Neural progenitor cell (in vitro differentiated cells): ENCODE measurements around the gene COL4A5.

Source experiments
- EZH2 ChIP-seq: fragments of 200-600 bp; sonication (generic); IDR thresholded peaks from 2 replicates; pipeline ENCODE4 v1.6.1; 2017; ENCODE audit warnings: antibody characterized with exemption, mild to moderate bottlenecking, moderate library complexity
- EZH2phosphoT487 ChIP-seq: fragments of 200-600 bp; sonication (generic); IDR thresholded peaks from 2 replicates; pipeline ENCODE4 v1.6.1; 2017; ENCODE audit warnings: antibody characterized with exemption

- TF ChIP-seq EZH2phosphoT487 (no peak), EZH2 (no peak)
Measured at GRCh38 chrX:108420481-108420880, 19.2 kb upstream of the COL4A5 start.
